Measurements from ENCODE around the gene NPHS1.
"Not testable (repeated sequence)": the region's sequence is repeated elsewhere in the genome, so short reads cannot be mapped to it uniquely, and the experiment has no call there.

DNA sequence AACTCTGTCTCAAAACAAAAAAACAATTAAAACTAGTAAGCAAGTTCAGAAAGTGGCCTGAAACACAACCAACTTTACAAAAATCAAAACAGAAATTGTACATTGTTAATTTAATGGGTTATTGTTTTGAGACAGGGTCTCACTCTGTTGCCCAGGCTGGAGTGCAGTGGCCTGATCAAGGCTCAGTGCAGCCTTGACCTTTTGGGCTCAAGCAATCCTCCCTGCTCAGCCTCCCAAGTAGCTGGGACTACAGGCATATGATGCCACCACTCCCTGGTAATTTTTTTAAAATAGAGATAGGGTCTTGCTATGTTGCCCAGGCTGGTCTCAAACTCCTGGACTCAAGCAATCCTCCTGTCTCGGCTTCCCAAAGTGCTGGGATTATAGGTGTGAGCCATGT lies 56.7 kb downstream of the NPHS1 start:
- TF ChIP-seq CTCF, POLR2A (IDR thresholded peaks at IDR 0.05): not testable (repeated sequence)

Measured in adrenal gland (tissue), 5 donors.